ENCODE results near the gene GRB2.

GRB2 gene

DNA sequence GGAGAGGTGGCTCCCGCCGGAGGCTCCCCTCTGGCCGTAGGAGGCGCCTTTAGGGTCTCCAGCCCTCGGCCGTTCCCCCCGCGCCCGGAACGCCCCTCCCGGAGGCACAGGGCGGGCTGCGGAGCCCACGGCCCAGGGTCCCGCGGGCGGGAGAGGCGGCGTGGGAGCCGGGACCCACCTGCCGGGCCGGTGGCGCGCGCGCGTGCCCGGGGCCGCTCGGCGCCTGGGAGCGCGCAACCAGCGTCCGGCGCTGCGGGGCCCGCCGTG is 134.6 kb downstream of the GRB2 start, which contains the start of gene MIF4GD:
TSS of gene MIF4GD (minus strand) at position 266 of the 267 bp plus-strand sequence. CDS start 1,036 bp downstream, outside the sequence.
- DNase-seq: no peak
- in situ Hi-C loops (cut with MboI; ENCODE audit: low pct_unique_long_range_greater_than_20kb, low sequenced_read_pairs): no loop called here

DNA sequence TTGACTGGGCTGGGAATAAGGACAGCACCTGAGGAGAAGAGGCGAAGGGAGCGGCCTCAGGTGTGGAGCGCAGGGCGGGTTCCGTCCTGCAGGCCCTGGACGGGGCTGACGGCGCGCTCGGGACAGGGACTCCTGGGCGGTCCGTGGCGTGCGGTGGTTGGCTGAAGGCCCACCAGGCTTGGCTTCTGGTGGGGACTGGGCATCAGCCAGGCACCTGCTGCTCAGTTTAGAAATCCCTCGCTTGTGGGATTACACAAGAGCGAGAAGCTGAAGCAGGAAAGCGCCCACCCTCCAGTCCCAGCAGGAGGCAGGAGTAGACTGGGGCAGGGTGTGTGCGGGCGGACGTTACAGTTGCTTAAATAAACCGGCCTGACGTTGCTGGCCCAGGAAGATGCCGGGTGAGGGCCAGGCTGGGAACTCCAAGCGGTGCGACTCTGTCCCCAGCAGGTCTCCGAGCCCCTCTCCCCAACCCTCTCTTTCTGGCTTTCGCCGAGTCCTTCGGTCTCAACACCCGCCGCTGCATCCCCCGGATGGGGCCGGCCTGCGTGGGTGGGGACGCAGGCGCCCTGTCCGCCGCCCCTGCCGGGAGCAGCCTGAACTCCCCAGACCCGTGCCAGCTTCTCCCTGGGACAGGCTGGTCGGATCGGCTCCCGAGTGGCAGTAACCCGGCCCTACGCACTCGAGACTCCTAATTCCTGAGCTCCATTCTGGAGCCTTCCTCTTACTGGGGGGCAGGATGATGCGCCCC is 135.1 kb downstream of the GRB2 start:
- peak; percentile 83 for DNase-seq
- in situ Hi-C loops (cut with MboI; ENCODE audit: low pct_unique_long_range_greater_than_20kb, low sequenced_read_pairs): no loop called here

GRCh38 chr17:75269844-75270217 is 135.6 kb downstream of the GRB2 start:
- DNase-seq: no peak
- in situ Hi-C loops (cut with MboI; ENCODE audit: low pct_unique_long_range_greater_than_20kb, low sequenced_read_pairs): no loop called here

All from KBM-7 (cell line).